D721Med (cell line): ENCODE measurements around the gene CHI3L2.

Experiments
- DNase-seq: peaks from one replicate; pipeline ENCODE4 v3.0.0; 2011; ENCODE audit warnings: low spot score; ENCODE audit not compliant: insufficient read length
- FAIRE-seq: peaks from 2 replicates; lab custom pipeline; 2011; peaks lifted over from hg19 to GRCh38; lab: Jason Lieb, UNC
- TF ChIP-seq, protein P1 (sequence below): IDR thresholded peaks from 2 replicates; pipeline ENCODE4 v1.5.1; 2012; ENCODE audit warnings: mild to moderate bottlenecking, control low read depth; ENCODE audit not compliant: insufficient read depth; ENCODE audit errors: missing control alignments

Gene CHI3L2

DNA sequence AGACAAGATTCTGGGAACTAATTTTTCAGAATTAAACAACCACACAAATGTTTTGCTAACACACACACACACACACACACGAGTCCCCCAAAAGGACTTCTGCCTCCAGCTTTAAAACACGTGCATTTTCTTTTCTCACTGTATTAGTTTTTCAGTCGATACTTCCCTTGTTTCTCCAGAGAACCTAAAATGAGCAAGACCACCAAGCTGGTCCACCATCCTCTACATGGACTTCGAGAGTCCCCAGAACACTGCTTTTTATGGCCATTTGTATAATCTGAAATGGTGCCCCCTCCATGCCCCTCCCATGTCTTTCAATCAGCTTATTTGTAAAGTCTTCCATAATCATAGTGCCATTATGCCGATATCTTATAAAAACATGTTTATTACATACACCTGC lies 10.8 kb upstream of the CHI3L2 start:
- no peak for DNase-seq
- FAIRE-seq: no peak
- TF ChIP-seq, protein P1, sequence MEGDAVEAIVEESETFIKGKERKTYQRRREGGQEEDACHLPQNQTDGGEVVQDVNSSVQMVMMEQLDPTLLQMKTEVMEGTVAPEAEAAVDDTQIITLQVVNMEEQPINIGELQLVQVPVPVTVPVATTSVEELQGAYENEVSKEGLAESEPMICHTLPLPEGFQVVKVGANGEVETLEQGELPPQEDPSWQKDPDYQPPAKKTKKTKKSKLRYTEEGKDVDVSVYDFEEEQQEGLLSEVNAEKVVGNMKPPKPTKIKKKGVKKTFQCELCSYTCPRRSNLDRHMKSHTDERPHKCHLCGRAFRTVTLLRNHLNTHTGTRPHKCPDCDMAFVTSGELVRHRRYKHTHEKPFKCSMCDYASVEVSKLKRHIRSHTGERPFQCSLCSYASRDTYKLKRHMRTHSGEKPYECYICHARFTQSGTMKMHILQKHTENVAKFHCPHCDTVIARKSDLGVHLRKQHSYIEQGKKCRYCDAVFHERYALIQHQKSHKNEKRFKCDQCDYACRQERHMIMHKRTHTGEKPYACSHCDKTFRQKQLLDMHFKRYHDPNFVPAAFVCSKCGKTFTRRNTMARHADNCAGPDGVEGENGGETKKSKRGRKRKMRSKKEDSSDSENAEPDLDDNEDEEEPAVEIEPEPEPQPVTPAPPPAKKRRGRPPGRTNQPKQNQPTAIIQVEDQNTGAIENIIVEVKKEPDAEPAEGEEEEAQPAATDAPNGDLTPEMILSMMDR: no peak

DNA sequence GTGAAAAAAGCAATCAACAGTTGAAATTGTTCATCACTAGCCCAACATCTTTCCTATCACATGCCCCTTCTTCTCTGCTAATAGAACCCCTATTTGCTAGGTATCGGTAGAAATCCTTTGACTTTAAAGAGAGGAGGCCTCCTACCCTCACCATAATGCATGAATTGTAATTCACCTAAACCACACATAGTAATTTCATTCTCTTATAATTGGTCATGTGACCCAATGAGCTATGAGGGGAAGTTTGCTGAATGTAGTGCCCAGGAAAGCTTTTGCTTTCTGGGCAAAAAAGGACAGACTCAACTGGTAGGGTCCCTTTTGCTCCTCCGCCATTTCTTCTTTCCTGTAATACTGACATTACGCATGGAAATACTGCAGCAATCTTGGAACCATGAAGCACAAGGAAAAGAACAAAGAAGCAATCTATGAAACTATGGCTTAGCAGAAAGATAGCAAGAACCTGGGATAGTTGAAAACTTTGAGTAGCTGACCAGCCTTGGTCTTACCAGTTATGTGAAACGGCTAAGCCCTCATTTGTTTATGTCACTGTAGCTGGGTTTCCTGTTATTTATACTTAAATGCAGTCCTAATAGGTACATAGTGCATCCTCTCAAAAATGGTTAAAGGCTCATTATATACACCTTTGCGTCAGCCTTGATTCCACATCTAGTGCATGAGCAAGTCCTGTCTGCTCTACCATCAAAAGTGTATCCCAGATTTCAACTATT lies 10.2 kb upstream of the CHI3L2 start:
- TF ChIP-seq, protein P1: no peak
- no peak for DNase-seq
- FAIRE-seq: no peak

DNA sequence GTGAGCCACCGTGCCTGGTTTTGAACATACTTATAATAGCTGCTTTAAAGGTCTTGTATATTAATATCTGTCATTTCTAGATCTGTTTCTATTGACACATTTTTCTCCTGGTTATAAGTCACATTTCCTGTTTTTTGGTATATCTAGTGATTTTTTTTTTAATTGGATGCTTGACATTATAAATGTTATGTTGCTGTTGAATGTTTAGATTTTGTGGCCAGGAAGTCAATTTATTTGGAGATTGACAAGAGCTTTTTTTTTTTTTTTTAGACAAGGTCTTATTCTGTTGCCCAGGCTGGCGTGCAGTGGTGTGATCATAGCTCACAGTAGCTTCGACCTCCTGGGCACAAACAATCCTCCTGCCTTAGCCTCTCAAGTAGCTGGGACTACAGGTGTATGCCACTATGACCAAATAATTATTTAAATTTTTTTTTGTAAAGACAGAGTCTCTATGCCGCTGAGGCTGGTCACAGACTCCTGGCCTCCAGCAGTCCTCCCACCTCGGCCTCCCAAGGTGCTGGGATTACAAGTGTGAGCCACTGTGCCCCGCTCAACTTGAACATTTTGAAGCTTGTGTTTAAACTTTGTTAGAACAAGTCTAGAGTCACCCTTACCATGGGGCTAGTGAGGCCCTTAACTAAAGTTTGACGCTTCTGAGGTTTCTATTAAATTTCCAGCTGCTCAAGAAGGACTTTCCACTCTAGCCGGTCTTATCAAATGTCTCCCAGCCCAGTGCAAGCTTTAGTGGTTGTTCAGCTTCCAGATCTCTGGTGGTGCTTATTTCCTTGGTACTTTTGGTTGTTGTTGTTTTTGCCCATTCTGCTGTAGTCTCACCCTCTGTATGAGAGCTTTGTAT lies 8.6 kb upstream of the CHI3L2 start:
- TF ChIP-seq, protein P1: no peak
- FAIRE-seq (no peak), DNase-seq (no peak)

DNA sequence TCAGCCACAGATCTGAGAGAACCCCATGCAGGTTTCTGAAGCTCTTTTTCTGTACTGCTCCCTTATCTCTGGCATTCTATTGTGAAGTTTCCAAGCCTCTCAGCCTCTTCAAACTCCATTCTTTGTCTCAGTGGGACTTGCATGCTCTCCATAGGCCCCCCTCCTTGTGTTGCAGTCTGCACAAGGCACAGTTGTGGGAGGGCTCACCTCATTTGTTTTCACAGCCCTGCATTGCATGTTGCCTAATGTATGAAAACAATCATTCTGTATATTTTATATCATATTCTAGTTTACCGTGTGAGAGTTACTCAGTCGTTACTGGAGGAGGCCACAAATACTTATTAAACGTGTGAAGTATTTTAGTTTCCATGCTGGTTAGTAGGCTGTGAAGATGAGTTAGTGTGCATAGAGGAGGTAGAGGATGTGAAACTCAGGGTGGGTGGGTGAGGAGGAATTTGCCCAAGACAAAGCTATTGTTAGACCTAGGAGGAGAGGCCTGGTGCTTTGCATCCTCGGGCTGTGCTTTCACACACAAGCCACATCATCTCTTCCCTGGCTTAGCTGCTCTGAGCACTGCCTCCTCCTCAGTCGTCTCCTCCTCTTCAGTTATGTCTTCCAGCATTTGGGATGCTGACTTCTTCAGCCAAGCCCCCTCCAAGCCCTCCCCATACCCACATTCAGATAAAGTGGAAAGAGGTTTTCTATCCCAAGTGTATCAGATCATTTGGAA lies 7.8 kb upstream of the CHI3L2 start:
- FAIRE-seq: no peak
- no peak for DNase-seq
- TF ChIP-seq, protein P1: no peak

DNA sequence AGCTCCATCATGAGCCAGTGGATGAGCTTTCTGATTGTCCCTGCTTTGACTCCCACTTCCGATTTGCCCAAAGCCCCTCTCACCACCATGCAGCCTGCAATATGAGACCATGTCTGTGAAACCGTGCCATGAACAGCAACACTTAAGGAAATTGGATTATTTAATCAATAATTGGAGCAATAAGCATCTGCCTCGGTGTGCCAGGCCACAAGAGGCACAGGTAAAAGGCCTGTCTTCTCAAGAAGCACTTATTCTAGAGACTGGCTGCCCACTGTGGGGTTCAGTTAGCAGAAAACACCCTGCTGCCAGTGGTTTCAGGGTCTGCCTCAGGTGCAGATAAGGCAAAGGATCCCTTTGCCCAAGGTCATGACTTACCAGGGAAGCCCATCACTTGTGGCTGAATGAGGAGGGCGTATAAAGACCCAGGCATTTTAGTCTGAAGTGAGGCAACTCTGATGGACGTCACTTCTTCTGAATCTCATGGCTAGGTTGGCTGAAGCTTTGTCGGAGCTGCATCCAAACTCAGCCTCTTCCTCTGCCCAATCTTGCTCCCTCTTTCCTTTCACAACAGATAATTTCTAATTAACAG lies 7.1 kb upstream of the CHI3L2 start:
- TF ChIP-seq, protein P1: no peak
- DNase-seq (no peak), FAIRE-seq (no peak)

DNA sequence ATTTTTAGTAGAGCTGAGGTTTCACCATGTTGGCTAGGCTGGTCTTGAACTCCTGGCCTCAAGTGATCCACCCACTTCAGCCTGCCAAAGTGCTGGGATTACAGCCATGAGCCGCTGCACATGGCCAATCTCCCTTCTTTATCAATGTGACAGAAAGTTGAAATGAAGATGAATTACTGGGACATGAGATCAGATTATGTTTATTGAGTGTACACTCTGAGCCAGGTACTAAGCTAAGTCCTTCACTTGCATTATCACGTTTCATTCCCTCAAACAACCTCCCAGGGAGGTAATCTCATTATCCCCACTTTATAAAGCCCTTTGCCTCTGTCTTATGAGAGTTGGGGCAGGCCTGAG lies 6.3 kb upstream of the CHI3L2 start:
- TF ChIP-seq, protein P1: no peak
- no peak for DNase-seq
- no peak for FAIRE-seq
